Thoracic aorta (tissue), 2 donors: ENCODE data around the gene ARHGEF37. TPM values are rescaled to one million over a fixed set of nuclear protein-coding genes. Genes with fewer than 3 reads are reported as not detected.
A peak's percentile ranks its signal among the peaks of the same experiment; 100 is the strongest.

Experiments
- ATAC-seq: fragments of 150-250 bp; one replicate; pipeline ENCODE4 v1.8.0; 2017; ENCODE audit warnings: low read depth; ENCODE audit not compliant: insufficient number of reproducible peaks, low FRiP score
- DNase-seq: peaks from one replicate; pipeline ENCODE4 v3.0.0-alpha.2; 2020; ENCODE audit warnings: low spot score
- H3K27ac ChIP-seq, 2 donors: fragments of 200-600 bp; sonication (generic); 1 replicate in 1 of 2; 2 replicates in 1 of 2; pipeline ENCODE4 v1.5.1; 2016; ENCODE audit warnings: mild to moderate bottlenecking in 2 of 2, moderate library complexity in 2 of 2
- H3K27me3 ChIP-seq: fragments of 200-600 bp; sonication (generic); replicated peaks from 2 replicates; pipeline ENCODE4 v1.6.0; 2016; ENCODE audit warnings: mild to moderate bottlenecking; ENCODE audit not compliant: insufficient read depth
- H3K36me3 ChIP-seq: fragments of 200-600 bp; sonication (generic); one replicate; pipeline ENCODE4 v1.5.1; 2016
- H3K4me1 ChIP-seq, 2 donors: fragments of 200-600 bp; sonication (generic); 1 replicate in 1 of 2; 2 replicates in 1 of 2; pipeline versions ENCODE4 v1.5.1 to v1.6.0; 2016; ENCODE audit warnings: low read depth in 2 of 2, mild to moderate bottlenecking in 1 of 2; ENCODE audit not compliant: control insufficient read depth in 1 of 2
- H3K4me3 ChIP-seq: fragments of 200-600 bp; sonication (generic); 2 replicates; pipeline ENCODE4 v1.5.1; 2016; ENCODE audit warnings: mild to moderate bottlenecking
- H3K9me3 ChIP-seq: fragments of 200-600 bp; sonication (generic); 2 replicates; pipeline ENCODE4 v1.5.1; 2016
- total RNA-seq, 2 donors: library from RNA; depleted of rRNA; stranded (reverse); fragments of >200 nt; gene quantifications; one replicate each; pipeline versions ENCODE4 v1.1.0 to v1.2.3, GENCODE V29; 2016
- TF ChIP-seq, protein P1 (sequence below): fragments of 200-600 bp; sonication (generic); IDR thresholded peaks from one replicate; pipeline ENCODE4 v1.5.1; 2019; ENCODE audit warnings: antibody characterized with exemption

ARHGEF37 gene
- total RNA-seq, 2 donors from 2014 or later, result 5.6 to 11.4 TPM

DNA sequence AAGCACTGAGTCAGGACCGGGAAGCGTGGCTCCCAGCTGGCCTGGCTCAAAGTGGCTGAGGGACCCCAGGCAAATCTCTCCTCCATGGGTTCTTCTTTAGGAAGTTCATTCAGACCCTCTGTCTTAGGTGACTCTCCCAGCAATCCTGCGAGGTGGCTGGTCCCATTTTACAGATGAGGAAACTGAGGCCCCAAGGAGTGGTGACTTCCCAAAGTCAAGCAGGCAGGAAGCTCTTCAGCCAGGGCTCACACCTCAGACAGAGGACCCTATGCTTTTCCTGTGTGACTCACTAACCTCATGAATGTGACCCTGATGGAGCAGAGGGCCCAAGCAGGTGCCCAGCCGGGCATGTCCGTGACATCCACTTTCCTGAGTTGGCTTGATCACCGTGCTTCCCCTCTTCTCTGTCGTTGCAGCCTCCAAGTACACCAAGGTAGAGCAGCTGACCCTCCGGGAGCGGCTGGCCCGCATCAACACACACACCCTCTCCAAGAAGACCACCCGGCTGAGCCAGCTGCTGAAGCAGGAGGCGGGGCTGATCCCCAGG lies 36.5 kb downstream of the ARHGEF37 start:
- DNase-seq, result no peak
- H3K36me3 ChIP-seq, result peaks cover 17% of the 10 kb centered on the region
- no peaks in the 10 kb centered on the region for H3K9me3 ChIP-seq
- no peak overlapping the region for H3K27ac ChIP-seq
- H3K4me1 ChIP-seq, result no peaks in the 10 kb centered on the region
- H3K27me3 ChIP-seq, result no peaks in the 10 kb centered on the region
- no peak overlapping the region for H3K4me3 ChIP-seq
- TF ChIP-seq, protein P1, sequence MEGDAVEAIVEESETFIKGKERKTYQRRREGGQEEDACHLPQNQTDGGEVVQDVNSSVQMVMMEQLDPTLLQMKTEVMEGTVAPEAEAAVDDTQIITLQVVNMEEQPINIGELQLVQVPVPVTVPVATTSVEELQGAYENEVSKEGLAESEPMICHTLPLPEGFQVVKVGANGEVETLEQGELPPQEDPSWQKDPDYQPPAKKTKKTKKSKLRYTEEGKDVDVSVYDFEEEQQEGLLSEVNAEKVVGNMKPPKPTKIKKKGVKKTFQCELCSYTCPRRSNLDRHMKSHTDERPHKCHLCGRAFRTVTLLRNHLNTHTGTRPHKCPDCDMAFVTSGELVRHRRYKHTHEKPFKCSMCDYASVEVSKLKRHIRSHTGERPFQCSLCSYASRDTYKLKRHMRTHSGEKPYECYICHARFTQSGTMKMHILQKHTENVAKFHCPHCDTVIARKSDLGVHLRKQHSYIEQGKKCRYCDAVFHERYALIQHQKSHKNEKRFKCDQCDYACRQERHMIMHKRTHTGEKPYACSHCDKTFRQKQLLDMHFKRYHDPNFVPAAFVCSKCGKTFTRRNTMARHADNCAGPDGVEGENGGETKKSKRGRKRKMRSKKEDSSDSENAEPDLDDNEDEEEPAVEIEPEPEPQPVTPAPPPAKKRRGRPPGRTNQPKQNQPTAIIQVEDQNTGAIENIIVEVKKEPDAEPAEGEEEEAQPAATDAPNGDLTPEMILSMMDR, result no peak
- ATAC-seq, result no peak

DNA sequence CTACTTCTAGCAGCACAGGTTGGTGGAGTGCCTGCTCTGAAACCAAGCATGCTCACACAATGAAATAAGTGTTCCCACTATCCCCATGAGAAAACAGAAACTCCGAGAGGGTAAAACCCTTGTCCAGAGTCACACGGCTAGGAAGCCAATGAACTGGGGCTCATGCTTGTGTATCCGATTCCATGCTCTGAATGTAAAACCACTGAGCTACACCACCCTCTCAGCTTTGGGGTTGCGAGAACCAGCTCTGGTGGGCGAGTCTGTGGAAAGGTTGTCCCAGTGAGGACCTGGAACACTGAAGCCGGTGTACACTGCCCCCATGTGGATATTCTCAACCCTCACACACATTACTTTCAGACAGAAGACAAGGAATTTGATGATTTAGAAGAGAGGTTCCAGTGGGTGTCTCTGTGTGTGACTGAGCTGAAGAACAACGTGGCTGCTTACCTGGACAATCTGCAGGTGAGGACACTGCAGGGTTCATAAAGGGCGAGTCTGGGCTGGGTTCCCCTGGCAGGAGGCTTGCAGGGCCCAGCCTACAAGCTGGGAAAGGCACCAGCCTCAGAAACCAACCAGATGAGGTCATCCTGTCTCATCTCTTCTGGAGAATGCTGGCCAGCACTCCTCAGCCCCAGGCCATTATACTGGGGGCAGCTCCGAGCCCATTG lies 37.4 kb downstream of the ARHGEF37 start:
- H3K4me1 ChIP-seq, result no peaks in the 10 kb centered on the region
- no peaks in the 10 kb centered on the region for H3K9me3 ChIP-seq
- ATAC-seq, result peak; percentile 33
- DNase-seq, result no peak
- no peak overlapping the region for H3K27ac ChIP-seq
- no peaks in the 10 kb centered on the region for H3K27me3 ChIP-seq
- TF ChIP-seq, protein P1, result peak; percentile 56
- H3K36me3 ChIP-seq, result peaks cover 19% of the 10 kb centered on the region
- no peak overlapping the region for H3K4me3 ChIP-seq

DNA sequence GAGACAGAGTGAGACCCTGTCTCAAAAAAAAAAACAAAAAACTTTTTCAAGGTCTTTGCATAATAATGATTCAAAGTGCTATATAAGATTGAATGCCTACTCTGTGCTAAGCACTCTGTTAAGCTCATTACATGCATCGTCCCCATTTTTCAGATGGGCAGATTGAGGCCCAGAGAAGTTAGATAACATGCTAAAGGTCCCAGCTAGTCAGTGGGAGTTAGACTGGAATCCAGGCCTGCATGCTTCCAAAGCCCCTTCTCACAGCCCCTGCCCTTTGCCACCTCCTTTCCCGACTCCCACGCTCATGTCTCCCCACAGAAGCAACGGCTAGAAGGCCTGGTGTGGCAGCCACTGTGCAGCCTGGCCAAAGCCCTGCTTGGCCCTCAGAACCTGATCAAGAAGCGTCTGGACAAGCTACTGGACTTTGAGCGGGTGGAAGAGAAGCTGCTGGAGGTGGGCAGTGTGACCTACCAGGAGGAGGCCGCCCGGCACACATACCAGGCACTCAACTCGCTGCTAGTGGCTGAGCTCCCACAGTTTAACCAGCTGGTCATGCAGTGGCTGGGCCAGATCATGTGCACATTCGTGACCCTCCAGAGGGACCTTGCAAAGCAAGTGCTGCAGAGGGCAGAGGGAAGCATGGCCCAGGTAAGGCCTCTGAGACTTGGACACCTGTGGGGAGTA lies 40.3 kb downstream of the ARHGEF37 start:
- DNase-seq (no peak), ATAC-seq (no peak)
- Histone ChIP-seq H3K4me1 (no peaks in the 10 kb centered on the region), H3K4me3 (no peak overlapping the region), H3K27ac (no peak overlapping the region), H3K27me3 (no peaks in the 10 kb centered on the region), H3K9me3 (no peaks in the 10 kb centered on the region), H3K36me3 (peaks cover 21% of the 10 kb centered on the region)
- TF ChIP-seq, protein P1, result no peak

DNA sequence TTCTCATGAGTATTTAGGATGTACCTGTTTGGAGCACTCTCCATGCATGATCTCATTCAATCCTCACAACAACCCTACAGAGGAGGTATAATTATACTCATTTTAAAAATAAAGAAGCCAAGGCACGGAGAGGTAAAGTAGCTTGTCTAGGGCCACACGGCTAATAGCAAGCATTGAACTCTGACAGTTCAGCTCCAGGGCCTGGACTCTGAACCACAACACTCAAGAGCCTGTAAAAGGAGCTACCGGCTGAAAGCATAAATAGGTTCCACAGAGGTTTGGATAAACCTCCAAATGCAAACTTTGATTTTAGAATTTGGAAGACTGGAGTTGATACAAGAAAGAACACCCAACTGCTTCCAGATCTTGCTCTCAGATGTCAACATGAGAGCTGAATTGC lies 41.2 kb downstream of the ARHGEF37 start:
- H3K36me3 ChIP-seq, result peaks cover 22% of the 10 kb centered on the region
- H3K27ac ChIP-seq, result no peak overlapping the region
- H3K4me3 ChIP-seq, result no peak overlapping the region
- ATAC-seq (no peak), DNase-seq (no peak)
- TF ChIP-seq, protein P1, result no peak
- H3K27me3 ChIP-seq, result no peaks in the 10 kb centered on the region
- H3K9me3 ChIP-seq, result no peaks in the 10 kb centered on the region
- H3K4me1 ChIP-seq, result no peaks in the 10 kb centered on the region

DNA sequence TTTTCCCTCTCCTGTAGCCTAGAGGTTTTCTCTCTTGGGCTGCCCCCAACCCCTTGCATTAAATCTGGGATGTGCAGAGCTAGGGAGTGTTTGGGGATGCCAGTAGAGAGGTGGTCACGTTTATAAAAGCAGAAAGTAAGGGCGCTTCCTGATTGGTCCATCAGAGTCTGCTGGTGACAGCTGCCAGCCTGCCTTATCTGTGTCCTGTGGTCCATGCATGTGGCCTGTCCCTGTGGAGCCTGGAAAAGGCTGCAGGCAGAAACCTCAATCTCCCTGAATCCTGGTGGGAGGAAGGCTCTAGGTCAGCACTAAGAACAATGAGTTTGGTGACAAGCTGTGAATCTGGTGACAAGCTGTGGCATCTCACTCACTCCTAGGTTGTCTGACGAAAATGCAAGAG lies 42.2 kb downstream of the ARHGEF37 start:
- H3K9me3 ChIP-seq, result no peaks in the 10 kb centered on the region
- H3K27me3 ChIP-seq, result no peaks in the 10 kb centered on the region
- peaks cover 23% of the 10 kb centered on the region for H3K36me3 ChIP-seq
- H3K4me3 ChIP-seq, result no peak overlapping the region
- H3K27ac ChIP-seq, result no peak overlapping the region
- TF ChIP-seq, protein P1, result no peak
- DNase-seq (no peak), ATAC-seq (no peak)
- no peaks in the 10 kb centered on the region for H3K4me1 ChIP-seq
